HG03159 (cell line): ENCODE results near the gene SMIM1.
"Not testable (repeated sequence)": the region's sequence is repeated elsewhere in the genome, so short reads cannot be mapped to it uniquely, and the experiment has no call there.

Source experiments
- ATAC-seq: cut with Tn5 transposase; IDR thresholded peaks from one replicate; pipeline ENCODE4 v1.9.1; 2021; ENCODE audit warnings: mild to moderate bottlenecking, moderate library complexity; ENCODE audit not compliant: unreplicated experiment

SMIM1 gene, protein sequence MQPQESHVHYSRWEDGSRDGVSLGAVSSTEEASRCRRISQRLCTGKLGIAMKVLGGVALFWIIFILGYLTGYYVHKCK

GRCh38 chr1:3772715-3773571, at the start of gene SMIM1:
Gene SMIM1 (plus strand): TSS chr1:3772749. CDS start chr1:3775374, 2,625 bp downstream.
- ATAC-seq: no peak

- no peak for ATAC-seq
Measured at GRCh38 chr1:3722846-3723245, 49.7 kb upstream of the SMIM1 start.

GRCh38 chr1:3724416-3725030, 48.0 kb upstream of the SMIM1 start:
- not testable (repeated sequence) for ATAC-seq

- no peak for ATAC-seq
Measured at GRCh38 chr1:3725366-3725765, 47.2 kb upstream of the SMIM1 start.

GRCh38 chr1:3727042-3727824, 45.3 kb upstream of the SMIM1 start:
- ATAC-seq: no peak

- no peak for ATAC-seq
Measured at GRCh38 chr1:3727825-3728776, 44.4 kb upstream of the SMIM1 start.

DNA sequence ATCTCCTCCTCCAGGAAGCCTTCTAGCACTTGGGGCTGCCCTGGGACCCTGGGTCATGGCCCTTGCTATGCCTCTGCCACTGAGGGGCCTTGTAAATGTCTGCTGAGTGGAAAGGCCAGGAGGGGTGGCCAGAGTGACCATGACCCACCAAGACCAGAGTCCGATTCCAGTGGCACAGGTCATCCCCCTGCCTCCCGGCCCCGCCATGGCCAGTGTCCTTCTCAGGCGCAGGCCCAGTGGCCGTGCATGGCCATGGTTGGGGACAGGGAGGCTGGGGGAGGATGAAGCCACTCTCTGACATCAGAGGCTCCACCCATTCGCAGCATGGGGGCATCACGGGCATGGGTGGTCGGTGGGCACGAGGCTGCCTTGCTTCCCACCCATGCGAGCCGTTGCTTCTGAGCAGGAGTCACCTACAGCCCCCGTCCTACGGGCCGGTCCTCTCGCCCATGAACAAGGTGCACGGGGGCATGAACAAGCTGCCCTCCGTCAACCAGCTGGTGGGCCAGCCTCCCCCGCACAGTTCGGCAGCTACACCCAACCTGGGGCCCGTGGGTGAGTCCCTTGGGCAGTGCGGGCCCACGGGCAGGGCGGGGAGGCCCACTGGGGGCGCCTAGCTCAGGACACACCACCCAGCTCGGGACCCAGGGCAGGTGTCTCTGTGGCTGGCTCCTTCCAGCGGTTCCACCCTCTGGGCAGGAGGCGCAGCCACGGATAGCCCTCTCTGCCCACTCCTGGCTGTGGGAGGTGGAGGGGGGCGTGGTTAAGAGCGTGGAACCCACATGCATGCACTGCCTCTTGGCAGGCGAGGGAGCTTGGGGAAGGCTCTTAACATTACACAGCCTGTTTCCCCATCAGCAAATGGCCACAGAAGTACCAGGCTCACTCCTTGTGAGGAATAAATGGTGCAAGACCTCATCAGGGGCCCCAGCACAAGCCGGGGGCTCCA, 42.7 kb upstream of the SMIM1 start:
- no peak for ATAC-seq

- no peak for ATAC-seq
Measured at GRCh38 chr1:3730543-3731247, 41.9 kb upstream of the SMIM1 start.

DNA sequence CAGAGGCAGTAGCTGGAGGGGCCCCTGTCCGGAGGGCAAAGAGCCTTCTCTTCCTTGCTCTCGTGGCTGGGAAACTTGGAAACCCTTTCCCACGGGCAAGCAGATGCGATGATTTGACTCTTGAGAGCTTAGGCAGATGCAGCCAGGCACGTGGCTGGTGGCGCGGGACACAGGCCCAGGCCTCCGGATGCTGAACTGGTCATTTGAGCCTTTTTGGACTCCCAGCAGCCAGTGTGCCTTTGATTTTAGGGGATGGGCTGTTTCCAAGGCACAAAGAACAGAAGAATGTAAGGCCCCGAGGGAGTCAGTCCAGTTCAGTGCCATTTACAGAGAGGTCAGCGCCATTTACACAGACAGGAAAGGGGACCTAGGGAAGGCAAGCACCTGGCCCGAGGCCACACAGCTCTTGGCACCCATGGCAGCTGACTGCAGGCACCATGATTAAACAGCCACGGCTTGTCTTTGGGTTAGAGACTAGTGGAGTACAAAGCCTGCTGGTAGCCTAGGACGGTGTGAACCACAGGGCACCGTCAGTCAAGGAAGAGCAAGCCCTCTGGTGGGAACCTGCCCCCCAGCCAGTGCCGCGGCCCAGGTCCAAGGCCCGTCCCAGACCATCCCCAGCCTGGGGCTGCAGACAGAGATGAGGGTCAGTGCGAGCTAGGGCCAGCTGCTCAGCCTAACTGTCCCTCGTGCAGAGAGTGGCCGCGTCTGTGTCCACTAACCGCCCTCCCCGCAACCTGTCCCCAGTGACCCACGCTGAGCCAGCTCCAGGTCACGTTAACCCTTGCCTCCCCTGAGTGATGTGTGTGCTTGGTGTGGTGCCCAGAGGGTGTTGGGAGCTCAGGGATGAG, 40.7 kb upstream of the SMIM1 start:
- ATAC-seq: no peak

DNA sequence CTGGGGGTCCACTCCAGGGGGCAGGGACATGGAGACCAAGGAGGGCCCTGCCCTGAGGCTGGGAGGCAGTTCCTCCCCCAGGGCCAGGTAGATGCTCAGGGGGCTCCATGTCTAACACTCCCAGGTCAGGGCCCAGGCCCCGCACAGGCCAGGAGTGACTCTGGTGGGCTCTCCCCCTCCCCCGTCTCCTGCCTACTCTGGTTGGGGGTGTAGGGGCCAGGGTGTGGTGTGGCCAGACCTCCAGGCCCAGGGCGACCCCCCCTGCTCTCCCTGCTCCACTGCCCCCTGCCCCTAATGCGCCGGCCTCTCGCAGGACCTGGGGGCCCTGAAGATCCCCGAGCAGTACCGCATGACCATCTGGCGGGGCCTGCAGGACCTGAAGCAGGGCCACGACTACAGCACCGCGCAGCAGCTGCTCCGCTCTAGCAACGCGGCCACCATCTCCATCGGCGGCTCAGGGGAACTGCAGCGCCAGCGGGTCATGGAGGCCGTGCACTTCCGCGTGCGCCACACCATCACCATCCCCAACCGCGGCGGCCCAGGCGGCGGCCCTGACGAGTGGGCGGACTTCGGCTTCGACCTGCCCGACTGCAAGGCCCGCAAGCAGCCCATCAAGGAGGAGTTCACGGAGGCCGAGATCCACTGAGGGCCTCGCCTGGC, 40.0 kb upstream of the SMIM1 start:
- ATAC-seq: no peak

DNA sequence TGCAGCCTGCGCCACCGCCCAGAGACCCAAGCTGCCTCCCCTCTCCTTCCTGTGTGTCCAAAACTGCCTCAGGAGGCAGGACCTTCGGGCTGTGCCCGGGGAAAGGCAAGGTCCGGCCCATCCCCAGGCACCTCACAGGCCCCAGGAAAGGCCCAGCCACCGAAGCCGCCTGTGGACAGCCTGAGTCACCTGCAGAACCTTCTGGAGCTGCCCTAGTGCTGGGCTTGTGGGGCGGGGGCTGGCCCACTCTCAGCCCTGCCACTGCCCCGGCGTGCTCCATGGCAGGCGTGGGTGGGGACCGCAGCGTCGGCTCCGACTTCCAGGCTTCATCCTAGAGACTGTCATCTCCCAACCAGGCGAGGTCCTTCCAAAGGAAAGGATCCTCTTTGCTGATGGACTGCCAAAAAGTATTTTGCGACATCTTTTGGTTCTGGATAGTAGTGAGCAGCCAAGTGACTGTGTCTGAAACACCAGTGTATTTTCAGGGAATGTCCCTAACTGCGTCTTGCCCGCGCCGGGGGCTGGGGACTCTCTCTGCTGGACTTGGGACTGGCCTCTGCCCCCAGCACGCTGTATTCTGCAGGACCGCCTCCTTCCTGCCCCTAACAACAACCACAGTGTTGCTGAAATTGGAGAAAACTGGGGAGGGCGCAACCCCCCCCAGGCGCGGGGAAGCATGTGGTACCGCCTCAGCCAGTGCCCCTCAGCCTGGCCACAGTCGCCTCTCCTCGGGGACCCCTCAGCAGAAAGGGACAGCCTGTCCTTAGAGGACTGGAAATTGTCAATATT, 39.3 kb upstream of the SMIM1 start:
- ATAC-seq: no peak

- no peak for ATAC-seq
Measured at GRCh38 chr1:3733883-3734589, 38.5 kb upstream of the SMIM1 start.

DNA sequence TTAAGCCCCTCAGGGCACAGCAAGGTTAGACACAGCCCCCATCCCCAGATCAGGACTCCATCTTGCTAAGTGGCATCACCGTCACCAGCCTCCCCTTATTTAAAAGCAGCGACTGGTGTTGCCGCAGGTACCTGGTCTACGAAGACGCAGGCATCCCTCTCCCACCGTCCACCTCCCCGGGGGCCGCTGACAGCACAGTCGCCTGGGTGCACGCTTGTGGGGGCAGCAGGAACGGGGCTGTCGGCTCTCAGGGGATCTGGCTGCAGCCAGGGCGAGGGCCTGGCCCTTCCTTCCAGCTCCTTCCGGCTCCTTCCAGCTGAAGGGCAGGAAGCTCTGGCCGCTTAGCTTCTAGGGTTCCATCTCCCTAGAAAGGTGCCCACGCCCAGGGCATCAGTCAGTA, 37.9 kb upstream of the SMIM1 start:
- no peak for ATAC-seq

DNA sequence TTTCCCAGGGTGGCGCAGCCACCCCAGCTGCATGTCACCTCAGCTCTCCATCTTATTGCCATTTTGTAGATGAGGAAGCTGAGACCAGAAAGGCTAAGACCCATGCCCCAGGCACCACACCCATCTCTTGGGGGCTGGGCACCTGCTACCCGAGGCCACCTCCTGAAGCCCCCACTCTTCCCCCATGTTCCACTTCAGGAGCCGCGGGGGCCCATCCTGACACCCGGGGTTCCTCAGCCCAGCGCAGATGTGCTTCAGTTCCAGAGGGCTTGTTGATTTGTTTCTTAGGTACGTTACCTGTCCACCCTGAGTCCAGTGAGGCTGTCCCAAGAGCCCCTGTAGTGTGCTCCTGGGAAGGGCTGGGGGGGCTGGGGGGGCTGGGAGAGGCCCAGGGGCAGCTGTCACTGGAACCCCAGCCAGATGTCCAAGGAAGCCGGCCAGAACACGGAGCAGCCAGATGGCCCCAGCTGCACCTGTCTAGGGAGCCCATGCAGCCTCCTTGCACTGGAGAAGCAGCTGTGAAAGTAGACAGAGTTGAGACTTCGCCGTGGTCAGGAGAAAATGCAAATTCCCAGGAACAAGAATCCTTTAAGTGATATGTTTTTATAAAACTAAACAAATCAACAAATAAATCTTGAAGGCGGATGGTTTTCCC, 37.4 kb upstream of the SMIM1 start:
- no peak for ATAC-seq

DNA sequence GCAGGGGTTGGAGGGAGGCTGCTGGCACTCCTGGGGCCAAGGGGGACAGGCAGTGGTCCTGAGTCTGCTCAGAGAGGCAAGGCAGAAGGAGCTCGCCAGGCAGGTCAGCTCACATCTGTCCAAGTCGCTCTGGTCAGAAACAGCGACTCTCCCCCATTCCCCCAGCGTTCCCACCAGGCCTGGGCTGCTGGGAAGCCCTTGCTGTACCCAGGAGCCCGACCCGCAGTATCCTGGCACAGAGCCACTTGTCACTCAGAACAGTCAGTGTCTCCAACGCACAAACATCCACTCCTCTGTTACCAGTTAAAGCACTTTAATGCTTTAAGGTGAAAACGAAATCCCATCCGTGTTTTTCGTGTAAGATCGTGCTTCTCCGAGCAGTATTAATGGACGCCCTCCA, 36.9 kb upstream of the SMIM1 start:
- no peak for ATAC-seq
